ENCODE results near the gene TMEM43.
"Not testable (repeated sequence)": the region's sequence is repeated elsewhere in the genome, so short reads cannot be mapped to it uniquely, and the experiment has no call there.

Gene TMEM43, protein sequence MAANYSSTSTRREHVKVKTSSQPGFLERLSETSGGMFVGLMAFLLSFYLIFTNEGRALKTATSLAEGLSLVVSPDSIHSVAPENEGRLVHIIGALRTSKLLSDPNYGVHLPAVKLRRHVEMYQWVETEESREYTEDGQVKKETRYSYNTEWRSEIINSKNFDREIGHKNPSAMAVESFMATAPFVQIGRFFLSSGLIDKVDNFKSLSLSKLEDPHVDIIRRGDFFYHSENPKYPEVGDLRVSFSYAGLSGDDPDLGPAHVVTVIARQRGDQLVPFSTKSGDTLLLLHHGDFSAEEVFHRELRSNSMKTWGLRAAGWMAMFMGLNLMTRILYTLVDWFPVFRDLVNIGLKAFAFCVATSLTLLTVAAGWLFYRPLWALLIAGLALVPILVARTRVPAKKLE

DNA sequence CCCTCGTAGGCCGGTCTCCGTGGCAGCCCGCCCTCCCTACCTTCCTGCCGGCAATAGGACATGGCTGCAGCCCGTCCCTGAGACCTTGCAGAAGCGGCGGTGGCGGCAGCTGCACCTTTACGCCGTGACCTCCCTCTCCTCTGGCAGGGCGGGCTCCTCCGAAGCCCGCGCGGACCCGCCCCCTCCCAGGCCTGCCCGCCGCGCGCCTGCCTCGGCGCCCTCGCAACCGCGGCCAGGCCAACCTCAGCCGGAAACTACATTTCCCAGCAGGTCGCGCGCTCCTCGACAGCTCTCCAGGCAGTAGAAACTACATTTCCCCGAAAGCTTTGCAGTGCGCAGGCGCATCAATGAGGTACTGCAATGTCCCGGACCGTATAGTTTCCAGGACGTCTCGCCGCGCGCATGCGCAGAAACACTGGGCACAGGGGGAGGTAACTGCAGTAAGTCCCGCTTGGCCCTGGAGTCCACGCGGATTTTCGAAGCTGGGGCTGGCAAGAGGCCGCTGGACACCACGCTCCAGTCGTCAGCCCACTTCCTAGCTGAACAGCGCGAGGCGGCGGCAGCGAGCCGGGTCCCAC is at the start of gene TMEM43, which contains the start of gene CHCHD4:
TMEM43 (plus strand) TSS at position 438 of the 578 bp plus-strand sequence. CDS start 142 bp downstream, outside the sequence.
CHCHD4 (minus strand) TSS at position 256 of the 578 bp plus-strand sequence; CDS start at position 62, 194 bp downstream.
- DNase-seq, result peak; percentile 91 to 97

DNA sequence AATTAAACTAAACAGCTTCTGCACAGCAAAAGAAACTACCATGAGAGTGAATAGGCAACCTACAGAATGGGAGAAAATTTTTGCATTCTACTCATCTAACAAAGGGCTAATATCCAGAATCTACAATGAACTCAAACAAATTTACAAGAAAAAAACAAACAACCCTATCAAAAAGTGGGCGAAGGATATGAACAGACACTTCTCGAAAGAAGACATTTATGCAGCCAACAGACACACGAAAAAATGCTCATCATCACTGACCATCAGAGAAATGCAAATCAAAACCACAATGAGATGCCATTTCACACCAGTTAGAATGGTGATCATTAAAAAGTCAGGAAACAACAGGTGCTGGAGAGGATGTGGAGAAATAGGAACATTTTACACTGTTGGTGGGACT is 49.6 kb upstream of the TMEM43 start:
- DNase-seq, result not testable (repeated sequence)

DNA sequence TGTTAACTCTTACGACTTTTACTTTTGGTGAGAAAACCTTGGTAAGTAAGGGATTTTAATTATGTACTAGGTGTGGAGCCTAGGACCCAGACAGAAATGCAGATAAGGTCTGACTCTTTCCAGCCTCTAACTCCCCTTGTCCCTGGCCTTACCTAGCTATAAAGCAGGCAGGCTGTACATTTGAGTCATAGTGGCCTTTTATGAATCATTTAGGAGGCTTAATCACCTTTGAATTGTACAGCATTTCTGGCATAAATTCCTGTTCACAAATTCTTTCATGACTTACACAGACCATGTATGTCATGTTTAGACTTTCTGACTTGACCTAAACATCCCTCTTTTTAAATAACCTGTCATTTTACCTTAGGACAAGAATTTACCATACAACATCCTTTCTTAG is 47.5 kb upstream of the TMEM43 start:
- no peak for DNase-seq

DNA sequence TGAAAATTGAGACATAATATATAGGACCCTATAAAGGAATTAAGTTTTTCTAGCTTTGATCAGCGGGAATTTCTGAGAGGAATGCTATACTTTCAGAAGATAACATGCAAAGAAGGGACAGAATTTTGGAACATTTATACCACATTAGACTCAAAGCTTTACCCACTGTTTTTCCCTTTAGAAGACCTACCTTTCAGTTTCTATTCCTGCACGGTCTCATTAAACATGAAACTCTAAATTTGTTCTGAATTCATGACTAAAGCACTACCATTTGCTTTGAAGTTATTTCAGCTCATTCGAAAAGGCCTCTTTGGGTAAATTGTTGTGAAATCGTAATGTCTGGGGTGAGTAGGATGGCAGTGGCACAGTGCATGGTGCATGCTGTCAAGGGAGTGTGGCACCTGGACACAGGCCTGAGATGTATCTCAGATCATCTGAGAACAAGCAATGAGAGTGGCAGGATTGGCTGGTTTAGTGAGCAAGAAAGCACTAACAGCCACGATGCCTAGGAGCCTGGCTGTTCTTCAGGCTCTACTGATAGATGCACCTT is 42.7 kb upstream of the TMEM43 start:
- no peak for DNase-seq

DNA sequence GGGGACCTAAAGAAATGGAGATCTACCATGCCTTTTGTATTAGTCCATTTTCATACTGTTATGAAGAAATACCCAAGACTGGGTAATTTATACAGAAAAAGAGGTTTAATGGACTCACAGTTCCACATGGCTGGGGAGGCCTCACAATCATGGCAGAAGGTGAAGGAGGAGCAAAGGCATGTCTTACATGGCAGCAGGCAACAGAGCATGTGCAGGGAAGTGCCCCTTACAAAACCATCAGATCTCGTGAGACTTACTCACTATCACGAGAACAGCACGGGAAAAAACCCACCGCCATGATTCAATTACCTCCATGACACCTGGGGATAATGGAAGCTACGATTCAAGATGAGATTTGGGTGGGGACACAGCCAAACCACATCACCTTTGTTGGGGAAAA is 37.4 kb upstream of the TMEM43 start:
- DNase-seq, result not testable (repeated sequence)

DNA sequence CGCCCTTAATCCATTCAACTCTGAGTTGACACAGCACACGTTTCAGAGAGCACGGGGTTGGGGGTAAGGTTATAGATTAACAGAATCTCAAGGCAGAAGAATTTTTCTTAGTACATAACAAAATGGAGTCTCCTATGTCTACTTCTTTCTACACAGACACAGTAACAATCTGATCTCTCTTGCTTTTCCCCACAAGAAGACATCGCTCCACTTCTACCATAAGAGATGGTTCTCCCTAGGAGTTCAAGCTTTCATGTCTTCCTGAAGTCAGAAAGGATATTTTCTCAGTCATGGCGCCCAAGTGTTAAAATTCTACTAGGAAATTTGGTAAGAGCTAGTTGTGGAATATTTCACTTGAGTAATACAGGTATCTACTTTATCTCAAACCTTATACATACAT is 32.9 kb upstream of the TMEM43 start:
- not testable (repeated sequence) for DNase-seq

DNA sequence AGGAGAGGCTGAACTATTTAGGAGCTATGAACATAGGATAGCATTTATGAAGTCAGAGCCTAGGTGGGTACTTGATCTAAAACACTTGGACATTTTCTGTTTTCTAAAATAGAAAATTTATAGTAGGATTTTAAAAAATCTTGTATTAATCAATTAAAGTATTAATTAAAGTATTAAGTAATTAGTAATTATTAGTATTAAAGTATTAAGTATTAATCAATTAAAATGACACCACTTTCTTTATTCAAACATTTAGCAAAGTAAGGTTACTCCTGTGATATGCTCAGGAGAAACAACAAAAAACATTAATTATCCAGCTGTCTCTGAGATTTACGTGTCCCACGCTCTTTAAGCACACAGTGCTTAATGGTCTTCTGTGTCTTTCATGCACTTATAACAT is 32.4 kb upstream of the TMEM43 start:
- DNase-seq, result no peak

DNA sequence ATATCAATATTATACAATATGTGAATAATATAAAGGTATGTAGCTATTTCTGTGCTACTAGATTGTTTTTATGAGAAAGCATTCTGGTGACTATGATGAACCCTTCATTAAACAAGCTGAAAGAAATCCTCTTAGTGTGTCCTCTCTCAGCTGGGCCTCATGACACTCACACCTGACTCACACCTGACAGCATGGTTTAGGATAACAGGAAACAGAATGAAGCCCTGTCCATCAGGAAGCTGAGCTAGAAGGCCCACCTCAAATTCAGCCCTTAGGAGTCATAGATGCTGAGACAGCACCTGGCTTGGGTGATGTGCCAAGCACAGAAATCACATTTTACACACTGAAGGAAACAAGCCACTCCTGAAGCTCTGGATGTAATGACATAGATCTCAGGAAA is 31.0 kb upstream of the TMEM43 start:
- no peak for DNase-seq

DNA sequence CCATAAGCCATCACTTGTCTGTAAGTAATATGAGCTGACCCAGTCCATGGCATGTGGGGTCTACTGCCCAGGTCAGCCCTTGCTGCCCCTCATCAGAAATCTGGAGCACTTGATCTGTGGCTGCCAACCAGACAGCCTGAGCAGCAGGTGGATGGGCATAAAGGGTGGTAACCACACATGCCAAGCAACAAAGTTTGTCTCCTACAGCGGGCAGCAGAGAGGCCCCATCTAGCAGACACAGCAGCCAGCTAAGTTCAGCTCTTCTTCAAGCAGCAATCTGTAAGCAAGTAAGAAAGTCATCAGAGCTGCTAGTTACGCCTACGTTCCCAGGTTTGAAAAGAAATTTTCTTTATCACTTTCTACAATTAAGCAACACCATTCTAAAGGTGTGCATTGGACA is 28.1 kb upstream of the TMEM43 start:
- no peak for DNase-seq

DNA sequence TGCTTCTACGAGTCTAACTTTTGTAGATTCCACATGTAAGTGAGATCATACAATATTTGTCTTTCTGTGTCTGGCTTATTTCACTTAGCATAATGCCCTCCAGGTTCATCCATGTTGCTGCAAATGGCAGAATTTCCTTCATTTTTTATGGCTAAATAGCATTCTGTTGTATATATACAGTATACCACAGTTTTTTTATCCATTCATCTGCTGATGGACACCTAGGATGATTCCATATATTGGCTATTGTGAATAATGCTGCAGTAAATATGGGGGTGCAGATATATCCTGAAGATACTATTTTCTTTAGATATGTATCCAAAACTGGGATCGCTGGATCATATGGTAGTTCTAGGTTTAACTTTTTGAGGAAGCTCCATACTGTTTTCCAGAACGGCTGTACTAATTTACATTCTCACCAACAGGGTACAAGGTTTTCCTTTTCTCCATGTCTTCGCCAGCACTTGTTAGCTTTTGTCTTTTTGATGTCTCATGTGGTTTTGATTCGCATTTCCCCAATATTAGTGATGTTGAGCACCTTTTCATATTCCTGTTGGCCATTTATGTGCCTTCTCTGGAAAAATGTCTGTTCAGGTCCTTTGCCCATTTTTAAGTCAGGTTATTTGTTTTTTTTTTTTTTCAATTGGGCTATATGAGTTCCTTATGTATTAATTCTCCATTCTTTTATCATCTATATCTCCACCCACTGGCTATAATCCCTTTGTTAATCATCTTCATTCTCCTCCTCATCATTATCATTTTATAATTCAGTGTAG is 27.0 kb upstream of the TMEM43 start:
- DNase-seq, result no peak

DNA sequence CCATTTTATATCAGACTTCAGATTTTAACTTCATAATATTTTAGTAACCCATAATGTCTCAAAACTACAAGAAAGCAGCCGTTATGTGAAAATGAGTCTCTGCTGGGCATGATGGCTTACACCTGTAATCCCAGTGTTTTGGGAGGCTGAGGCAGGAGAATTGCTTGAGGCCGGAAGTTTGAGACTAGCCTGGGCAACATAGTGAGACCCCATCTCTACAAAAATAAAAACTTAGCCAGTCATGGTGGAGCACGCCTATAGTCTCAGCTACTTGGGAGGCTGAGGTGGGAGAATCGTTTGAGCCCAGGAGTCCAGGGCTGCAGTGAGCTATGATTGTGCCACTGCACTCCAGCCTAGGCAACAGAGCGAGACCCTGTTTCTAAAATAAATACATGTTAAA is 15.0 kb upstream of the TMEM43 start:
- not testable (repeated sequence) for DNase-seq

DNA sequence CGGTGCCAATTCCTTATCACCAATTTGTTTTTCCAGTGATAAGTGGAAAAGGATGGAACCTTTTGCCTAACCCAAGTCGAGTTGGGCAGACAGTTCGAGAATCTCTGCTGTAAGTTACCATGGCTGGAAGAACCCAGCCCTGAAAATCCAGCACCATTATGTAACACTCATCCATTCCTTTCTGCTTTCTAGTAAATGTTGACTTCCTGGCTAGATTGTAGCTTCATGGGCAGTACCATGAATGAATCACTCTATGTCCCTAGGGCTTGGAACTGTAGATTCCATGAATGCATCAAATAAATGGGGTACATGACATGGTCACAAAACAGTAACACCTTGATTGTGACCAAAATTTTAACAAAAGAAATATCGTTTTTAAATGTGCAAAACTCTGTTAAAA is 14.2 kb upstream of the TMEM43 start:
- DNase-seq, result no peak

DNA sequence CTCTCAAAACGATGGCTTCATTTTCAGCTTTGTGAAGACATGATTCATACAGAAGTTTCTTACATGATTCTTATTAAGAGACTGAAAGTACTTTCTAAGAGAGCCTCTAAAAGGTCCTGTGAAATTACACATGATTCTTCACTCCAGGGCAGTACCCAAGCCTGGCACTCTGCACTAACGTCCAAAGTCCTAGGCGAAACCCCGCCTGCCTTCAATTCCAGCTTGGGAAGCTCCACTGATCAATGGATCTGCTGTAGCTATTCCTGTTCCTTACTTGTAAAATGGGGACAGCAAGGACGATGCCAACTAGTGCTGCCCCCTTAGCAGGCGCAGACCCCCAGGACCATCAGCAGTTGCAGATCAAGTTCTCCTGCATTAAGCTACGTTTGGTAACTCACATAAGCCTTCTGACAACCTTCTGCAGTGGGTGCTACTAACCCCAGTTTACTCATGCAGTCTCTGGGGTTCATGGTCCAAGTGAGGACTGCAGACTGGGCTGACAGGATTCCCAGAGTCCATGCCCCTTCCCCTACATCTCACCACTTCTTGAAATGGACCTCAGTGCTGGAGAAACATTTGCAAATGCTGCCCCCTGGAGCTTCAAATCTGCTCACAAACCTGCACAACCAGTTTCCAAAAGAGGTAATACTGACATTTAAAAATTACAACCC is 10.8 kb upstream of the TMEM43 start:
- no peak for DNase-seq

DNA sequence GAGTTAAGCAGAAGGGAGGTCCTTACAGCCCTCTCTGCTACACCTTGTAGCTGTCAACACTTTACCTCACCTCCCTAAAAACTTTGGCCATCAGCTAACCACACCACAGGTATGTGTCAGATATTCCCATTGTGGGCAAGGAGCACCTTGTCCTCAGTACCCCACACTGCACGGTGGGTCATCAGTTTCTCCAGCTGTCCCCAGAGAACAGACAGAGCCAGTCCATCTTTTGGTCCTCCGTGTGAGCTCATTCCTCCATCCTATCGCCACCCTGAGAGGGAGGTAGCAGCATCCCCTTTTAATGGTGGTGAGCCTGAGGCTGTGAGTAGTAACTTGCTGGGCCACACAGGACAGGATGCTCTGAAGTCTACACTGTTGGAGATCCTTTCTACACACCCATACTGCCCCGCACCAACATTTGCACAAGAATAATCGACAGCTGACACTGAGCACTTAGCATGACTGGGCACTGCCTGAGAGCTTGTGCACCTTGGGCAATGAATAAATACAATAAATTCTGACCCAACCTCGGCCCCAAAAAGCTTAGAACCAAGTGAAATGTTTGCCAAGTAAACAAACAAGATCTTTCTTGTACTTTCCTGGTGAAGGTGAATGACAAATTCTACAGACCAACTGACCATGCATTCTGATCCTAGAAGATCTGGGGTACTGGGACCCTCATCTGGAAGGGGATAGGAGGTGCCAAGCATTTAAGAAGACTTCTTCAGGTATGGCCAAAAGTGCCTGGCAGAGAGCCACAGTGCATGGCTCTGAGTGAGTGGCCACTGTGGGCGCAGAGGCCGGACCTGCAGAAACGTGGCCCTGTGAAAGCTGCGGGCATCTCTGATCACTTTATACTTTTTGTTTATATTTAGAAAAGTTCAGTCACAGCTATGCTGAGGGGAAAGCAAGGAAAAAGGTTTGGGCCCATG is 7.1 kb upstream of the TMEM43 start:
- no peak for DNase-seq

DNA sequence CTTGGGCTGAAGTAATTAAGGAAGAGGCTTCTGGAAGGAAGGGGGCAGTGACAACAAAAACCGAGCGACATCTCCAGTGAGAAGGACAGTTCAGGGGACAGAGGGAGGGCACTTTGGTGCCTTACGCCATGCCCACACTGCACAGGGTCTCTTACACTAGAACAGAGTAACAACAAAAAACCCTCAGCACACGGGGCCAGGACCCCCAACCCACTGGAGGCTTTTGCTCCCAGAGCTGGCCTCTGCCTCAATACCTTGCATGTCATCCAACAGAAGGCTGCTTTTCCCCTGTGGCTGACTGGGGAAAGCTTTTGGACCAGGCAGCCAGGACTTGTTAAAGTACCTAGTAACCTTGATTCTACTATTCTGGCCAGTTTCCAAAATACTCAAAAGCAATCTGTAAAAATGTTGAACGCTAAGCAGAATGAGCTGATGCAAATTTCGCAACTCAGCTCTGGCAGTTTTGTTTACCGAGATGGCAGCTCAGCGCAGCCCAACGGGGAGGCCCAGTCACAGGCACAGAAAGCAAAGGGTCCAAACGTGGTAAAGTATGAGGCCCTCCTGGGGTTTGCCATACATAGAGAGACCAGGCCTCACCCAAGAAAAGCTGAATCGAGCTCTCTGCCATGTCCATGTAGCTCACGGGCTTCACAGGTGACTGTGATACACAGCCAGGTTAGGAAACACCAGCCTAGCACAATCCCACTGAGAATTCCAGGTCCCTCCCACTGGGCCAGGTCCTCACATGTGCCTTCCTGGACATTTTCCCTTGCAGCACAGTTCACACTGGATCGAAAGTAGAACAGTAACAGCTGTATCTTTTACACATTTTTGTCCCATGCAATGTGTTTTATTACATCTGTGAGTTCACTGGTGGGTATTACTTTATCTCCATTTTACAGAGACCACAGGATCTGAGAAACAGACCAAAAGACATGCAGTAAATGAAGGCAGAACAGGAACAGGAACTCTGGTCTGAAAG is 6.2 kb upstream of the TMEM43 start:
- DNase-seq, result no peak

DNA sequence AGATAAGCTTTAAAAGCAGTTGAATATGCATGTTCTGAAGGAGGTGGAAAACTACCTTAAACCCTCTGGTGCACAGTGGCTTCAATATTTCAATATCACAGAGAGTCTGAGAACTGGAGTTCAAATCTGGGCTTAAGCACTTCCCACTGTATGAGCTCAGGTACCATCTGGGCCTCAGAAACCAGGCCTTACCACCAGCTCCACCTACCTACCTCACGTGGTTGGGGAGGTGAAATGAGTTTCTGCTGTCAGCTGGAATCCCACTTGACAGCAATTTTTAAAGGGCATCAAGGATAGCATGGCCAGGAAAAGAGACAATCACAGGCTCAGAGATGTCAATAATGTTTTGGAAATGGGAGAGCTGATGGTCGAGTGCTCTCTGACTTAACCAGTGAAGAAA is 5.2 kb upstream of the TMEM43 start:
- DNase-seq, result no peak

DNA sequence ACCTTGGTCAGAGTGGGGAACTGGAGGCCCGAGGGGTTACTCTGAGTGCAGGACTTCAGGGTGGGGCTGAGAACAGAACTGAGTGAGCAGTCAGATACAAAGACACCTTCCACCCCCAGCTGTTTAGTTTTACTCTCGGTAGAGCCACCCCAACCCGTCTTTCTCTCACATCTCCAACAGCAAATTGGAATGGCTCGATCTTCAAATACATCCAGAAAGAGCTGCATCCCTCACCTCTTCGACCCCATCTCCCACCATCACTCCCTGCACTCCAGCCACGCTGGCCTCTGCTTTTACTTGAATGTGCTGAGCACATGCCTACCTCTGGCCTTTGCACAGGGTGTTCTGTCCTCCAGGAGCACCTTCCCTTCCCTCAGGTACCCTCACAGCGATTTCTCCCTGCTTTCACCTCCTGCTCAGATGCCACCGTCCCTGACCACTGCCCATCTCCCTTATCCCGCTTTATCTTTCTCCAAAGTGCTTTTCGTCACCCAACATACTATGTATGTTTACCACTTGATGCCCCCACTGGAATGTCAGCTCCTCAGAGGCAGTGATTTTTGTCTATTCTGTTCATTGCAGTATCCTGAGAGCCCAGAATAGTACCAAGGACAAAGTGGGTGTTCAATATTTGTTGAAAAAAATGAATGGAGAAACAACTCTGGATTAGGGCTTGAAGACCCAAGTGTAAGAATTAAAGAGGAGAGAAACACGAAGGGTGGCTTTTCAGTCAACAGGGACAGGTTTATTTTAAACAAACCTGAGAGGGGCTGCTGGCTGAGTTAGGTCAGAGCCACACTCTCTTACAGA is 4.5 kb upstream of the TMEM43 start:
- DNase-seq, result no peak

DNA sequence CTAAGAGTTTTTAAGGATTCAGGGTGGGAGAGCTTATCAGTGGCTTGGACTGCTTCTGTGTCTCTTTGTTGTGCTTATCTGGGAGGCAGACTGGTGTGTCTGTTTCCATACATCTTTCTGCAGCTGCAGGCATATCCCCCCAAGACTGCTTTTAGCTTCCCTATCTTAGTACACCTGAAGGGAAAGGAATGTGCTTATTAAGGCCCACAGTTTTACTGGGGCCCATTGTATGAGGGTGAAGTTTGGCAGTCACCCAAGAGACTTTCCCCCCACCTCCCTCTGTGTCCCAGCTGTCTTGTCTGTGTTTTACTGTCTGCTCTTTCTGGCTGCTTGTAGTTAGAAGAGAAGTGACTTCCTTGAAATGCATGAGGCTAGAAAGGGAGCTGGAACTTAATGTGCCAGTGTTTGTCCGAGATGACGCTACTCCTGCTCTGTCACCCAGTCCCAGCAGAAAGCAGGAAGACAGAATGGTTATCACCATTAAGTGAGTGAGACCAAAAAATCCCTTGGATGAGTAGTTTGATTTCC is 3.9 kb upstream of the TMEM43 start:
- not testable (repeated sequence) for DNase-seq

DNA sequence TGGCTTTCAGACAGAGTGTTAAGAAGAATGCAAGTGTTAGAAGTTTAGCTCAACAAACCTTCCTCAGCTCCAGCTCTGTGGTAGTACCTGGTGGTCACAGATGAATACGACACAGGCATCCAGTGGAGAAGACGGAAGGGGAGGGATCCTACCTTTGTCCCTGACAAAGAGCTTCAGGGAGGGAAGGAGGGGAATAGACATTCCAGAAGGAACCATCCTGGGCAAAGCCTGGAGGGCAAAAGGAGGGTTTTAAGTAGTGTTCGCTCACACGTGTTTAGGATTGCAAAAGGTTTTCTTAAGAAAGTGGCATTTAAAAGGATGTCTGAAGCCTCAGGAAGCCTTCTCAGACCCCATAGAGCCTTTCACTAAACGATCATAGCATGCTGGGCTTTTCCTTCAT is 3.0 kb upstream of the TMEM43 start:
- no peak for DNase-seq
